Fibroblast of skin of abdomen (primary cell): Measurements from ENCODE around the gene LRIG1.

Experiments
- DNase-seq: peaks from one replicate; pipeline ENCODE4 v3.0.0-alpha.2; 2013

LRIG1 gene

GRCh38 chr3:66415867-66416428 is 84.9 kb downstream of the LRIG1 start:
- DNase-seq, result no peak

- DNase-seq, result no peak
Observed at GRCh38 chr3:66414846-66415245, 86.0 kb downstream of the LRIG1 start.

- DNase-seq, result peak; percentile 98
Observed at GRCh38 chr3:66413151-66413751, 87.6 kb downstream of the LRIG1 start.

- DNase-seq, result no peak
Observed at GRCh38 chr3:66411961-66412887, 88.6 kb downstream of the LRIG1 start.

- no peak for DNase-seq
Observed at GRCh38 chr3:66411474-66411873, 89.3 kb downstream of the LRIG1 start.

- no peak for DNase-seq
Observed at GRCh38 chr3:66410976-66411375, 89.8 kb downstream of the LRIG1 start.

- DNase-seq, result no peak
Observed at GRCh38 chr3:66409771-66410754, 90.8 kb downstream of the LRIG1 start.

GRCh38 chr3:66407611-66408218 is 93.1 kb downstream of the LRIG1 start:
- DNase-seq, result peak; percentile 45

- DNase-seq, result no peak
Observed at GRCh38 chr3:66406831-66407610, 93.8 kb downstream of the LRIG1 start.

- DNase-seq, result no peak
Observed at GRCh38 chr3:66406163-66406562, 94.7 kb downstream of the LRIG1 start.

GRCh38 chr3:66405701-66406091 is 95.1 kb downstream of the LRIG1 start:
- peak; percentile 64 for DNase-seq

- DNase-seq, result no peak
Observed at GRCh38 chr3:66404903-66405700, 95.7 kb downstream of the LRIG1 start.

GRCh38 chr3:66404197-66404596 is 96.6 kb downstream of the LRIG1 start:
- no peak for DNase-seq

- no peak for DNase-seq
Observed at GRCh38 chr3:66403323-66403990, 97.4 kb downstream of the LRIG1 start.

- DNase-seq, result no peak
Observed at GRCh38 chr3:66402596-66403290, 98.1 kb downstream of the LRIG1 start.

GRCh38 chr3:66401675-66402491 is 98.9 kb downstream of the LRIG1 start:
- DNase-seq, result no peak

GRCh38 chr3:66401157-66401550 is 99.7 kb downstream of the LRIG1 start:
- DNase-seq, result no peak
